NCI-H2227 (cell line): Measurements from ENCODE around the gene MCM5.
"Not testable (repeated sequence)": the region's sequence is repeated elsewhere in the genome, so short reads cannot be mapped to it uniquely, and the experiment has no call there.

Experiments used
- DNase-seq: peaks from one replicate; lab custom pipeline; 2025; ENCODE audit not compliant: unreplicated experiment; lab: John Stamatoyannopoulos, UW

MCM5 gene

DNA sequence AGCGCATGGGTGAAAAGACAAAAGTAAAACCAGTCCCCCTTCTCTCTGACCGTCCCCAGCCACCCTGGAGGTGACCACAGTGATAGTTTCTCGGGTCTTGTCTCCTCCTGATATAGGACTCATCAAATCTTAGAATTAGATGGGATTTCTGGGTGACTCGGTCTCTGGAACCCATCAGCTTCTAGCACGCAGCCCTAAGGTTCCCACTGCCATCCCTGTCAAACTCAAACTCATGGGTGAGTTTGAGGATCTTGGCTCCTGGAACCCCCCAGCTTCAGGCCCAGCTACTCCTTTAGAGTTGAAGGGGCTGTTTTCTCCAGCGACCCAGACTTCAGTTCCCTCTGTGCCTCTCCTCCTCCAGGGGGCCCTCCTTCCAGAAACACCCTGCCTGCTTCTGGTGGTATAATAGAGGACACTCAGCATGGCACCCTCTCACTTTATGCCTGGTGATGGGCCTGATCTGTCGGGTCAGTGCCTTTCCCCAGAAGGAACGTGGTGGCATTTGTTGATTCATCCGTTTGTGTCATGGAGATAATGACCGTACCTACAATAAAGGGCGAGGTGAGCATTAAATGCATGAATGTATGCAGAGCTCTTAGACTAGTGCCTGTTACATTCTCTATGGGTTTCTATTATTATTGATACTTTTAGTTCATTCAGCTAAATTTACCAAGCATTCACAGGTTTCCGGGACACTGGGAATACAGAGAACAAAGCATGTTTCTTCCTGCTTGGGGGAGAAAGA, 31.7 kb downstream of the MCM5 start:
- DNase-seq = no peak

DNA sequence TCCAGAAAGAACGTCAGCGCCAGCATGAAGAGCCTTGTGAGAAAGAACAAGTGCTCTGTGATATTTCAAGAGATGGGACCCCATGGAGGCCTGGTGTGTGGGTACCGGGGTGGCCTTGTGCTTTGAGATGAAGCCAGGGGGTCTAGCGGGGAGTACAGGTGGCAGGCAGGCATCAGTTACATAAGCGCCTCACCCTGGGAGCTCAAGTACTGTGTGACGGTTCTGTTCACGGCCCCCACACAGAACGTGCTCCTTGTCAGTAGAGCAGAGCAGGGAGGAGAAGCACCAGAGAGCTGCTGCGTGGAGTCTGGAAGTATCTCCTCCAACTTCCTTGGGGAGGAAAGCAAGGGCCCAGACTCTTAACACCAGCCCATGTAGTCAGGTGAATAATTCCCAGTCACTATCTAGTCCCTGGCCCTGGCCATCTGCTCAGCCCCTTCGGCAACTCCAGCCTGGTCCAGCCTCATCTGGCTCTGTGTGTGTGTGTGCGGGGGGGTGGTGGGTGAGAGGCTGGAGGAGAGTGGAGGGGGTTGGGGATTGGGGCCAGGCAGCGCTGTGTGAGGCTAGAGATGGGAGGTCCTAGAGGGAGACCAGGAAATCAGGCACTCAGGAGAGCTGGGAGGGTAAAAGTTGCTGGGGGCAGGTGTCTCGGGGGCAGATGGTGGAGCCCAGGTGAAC, 32.4 kb downstream of the MCM5 start:
- DNase-seq = no peak

DNA sequence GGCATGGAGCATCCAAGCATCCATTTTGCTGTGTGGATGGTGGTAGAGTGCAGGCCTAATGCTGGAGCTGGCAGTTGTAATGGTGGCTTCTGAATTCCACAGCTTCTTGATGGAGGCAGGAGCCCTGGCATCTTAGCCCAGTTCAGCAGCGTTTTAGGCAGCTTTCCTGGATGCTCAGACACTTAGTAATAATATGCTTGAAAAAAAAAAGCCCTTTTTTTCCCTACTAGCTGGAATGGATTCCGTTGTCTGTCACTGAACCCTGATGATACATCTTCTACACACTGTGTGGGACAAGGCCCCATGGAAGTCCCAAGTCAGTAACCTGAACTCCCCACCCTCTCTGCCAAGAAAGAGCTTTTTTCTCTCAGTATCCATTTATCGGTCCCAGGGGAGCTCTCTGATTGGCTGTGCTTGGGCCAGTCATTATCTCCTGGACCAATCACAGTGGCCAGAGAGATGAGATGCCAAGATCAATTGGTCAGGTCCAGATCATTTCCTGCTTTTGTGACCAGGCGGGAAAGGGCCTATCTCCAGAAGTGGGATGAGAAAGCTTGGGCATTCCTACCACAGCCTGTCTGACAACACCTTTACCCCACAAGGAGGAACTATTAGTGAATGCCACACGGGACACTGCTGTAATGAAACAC, 34.2 kb downstream of the MCM5 start:
- DNase-seq = no peak

DNA sequence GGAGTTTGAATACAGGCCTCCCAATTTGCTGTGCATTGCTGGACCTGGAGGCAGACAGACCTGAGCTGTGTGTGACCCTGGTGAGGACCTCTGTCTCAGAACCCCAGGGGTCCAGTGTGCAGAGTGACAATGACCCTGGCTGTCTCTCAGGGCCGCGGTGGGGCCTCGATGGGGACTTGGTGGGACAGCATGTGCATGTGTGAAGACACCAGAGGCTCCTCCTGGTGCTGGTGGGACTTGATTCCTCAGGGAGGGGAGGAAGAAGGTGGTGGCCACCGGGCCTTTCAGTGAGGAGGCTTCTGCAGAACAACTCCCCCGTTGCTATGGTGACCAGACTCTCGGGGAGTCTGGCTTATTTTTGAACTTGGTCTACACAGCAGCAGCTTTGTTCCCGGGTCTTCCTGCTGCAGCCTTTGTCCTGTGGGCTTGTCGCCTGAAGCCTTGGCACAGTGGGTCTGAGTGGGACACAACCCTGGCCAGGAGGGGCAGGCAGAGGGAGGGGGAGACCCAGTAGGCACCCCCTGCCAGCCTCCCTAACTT, 35.3 kb downstream of the MCM5 start:
- DNase-seq = no peak

DNA sequence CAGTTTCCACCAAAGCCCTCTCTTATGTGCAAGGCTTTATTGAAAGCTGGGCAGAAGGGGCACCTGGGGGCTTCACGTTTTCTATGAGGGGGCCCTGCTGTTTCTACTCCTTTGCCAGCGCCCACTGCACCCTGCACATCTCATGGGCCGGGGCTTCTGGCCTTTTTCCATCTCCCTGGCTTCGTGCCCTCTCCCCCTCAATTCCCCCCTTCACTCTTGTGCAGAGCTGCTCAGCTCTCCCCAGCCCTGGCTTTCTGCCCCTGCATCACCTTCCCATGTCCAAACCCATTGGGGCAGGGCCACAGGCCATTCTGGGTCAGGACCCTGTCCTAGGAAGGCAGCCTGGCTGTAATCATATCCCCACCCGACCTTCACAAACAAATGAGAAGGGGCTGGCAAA, 36.5 kb downstream of the MCM5 start:
- DNase-seq = no peak

DNA sequence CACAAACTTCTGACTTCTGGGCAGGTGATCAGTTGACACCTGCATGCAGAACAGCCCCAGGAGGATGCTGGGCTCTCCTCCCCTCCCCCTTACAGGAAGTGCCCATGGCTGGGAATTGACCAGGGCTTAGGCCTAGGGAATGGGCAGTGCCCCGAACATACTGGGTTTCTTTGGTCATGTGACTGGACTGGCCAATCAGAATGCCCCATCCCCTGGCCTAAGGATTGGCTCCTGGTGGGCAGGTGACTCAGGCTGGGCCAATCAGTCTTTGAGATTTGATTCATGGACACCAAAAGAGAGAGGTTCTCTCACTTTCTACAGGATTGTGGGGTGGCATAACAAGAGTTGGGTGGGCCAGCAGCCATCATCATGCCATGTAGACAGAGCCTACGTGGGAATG, 37.1 kb downstream of the MCM5 start:
- DNase-seq = no peak

DNA sequence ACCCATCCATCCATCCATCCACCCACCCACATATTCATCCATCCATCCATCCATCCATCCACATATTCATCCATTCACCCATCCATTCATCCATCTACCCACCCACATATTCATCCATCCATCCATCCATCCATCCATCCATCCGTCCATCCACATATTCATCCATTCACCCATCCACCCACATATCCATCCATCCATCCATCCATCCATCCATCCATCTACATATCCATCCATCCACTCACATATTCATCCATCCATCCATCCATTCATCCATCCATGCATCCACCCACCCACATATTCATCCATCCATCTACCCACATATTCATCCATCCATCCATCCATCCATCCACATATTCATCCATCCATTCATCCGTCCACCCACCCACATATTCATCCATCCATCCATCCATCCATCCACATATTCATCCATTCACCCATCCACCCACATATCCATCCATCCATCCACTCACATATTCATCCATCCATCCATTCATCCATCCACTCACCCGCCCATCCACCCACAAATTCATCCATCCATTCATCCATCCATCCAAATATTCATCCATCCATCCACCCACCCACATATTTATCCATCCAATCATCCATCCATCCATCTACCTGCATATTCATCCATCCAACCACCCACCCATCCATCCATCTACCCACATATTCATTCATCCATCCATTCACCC, 38.9 kb downstream of the MCM5 start:
- not testable (repeated sequence) for DNase-seq

DNA sequence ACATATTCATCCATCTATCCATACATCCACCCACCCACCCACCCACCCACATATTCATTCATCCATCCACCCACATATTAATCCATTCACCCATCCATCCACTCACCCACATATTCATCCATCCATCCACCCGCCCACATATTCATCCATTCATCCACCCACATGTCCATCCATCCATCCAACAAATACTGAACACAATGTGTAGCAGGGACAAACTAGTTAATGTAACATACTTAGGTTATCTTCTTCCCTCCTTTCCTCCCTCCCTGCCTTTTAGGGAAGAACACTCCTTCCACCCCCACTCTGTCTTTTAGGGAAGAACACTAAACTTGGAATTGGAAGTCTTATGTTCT, 39.4 kb downstream of the MCM5 start:
- DNase-seq = no peak

DNA sequence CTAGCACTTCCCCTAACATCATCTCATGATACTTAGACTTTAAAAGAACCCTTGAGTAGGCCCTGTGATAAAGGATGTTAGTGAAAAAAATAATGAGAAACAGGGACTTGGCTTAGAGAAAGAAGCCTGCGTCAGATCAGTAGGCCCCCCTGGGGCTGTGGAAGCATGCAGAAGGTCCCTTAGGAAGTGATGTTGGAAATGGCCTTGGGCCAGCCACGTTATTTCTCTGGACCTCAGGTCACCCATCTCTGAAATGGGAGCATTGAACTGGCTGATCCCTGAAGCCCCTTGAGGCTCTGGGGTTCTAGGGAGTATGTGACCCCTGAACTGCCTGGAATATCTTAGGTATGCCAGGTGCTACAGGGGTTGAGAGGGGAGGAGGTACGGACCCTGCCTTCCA, 40.2 kb downstream of the MCM5 start:
- DNase-seq = no peak

DNA sequence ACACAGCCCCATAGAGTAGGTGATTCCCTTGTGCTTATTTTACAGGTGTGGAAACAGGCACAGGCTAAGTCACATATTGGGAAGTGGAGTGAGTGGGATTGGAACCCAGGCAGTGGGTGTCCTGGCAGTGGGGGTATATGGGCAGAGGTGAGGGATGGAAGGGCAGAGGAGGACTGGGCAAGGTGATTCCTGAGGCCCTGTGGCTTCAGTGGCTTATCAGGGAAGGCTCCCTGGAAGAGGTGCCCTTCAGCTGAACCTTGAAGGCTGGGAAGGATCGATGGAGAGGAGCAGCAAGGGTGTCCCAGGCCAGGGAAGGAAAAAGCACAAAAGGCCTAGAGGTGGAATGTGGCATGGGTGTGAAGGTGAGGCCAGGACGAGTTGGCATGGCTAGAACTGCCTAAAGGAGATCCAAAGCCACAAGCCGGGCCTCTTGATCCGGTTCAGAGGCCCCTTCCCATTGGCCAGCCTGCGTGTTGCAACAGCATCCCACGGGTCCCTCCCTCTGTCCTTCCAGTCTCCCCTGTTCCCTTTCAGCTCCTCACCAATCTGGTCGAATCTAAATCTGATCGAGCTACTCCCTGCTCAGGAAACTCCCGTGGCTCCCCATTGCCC, 41.7 kb downstream of the MCM5 start:
- DNase-seq = no peak

DNA sequence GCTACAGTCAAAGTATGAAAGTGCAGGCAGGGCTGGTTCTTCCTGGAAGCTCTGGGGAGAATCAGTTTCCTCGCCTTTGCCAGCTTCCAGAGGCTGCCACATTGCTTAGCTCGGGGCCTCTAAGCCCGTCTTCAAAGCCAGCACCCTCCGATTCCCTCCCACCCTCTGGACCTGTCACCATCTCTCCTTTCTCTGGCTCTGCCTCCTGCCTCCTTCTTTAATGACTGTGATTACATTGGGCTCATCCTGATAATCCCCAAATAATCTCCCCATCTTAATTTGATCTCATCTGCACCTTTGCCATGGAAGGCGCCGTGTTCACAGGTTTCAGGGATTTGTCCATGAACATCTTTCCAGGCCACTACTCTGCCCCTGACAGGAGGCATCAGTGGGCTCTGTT, 42.5 kb downstream of the MCM5 start:
- DNase-seq = no peak

DNA sequence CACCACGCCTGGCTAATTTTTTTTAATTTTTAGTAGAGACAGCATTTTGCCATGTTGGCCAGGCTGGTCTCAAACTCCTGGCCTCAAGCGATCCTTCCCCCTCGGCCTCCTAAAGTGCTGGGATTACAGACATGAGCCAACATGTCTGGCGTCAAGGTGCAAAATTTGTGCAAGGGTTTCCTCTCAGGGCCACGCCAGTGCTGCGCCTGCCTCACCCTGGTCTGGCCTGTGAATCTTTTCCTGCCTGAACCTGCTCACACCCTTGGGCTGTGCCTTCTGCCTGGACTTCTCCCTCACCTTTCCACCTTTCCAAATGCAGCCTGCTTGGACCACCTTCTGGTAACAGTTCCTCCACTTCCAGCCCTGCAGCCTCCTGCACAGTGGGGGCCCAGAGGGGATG, 43.4 kb downstream of the MCM5 start:
- DNase-seq = no peak

DNA sequence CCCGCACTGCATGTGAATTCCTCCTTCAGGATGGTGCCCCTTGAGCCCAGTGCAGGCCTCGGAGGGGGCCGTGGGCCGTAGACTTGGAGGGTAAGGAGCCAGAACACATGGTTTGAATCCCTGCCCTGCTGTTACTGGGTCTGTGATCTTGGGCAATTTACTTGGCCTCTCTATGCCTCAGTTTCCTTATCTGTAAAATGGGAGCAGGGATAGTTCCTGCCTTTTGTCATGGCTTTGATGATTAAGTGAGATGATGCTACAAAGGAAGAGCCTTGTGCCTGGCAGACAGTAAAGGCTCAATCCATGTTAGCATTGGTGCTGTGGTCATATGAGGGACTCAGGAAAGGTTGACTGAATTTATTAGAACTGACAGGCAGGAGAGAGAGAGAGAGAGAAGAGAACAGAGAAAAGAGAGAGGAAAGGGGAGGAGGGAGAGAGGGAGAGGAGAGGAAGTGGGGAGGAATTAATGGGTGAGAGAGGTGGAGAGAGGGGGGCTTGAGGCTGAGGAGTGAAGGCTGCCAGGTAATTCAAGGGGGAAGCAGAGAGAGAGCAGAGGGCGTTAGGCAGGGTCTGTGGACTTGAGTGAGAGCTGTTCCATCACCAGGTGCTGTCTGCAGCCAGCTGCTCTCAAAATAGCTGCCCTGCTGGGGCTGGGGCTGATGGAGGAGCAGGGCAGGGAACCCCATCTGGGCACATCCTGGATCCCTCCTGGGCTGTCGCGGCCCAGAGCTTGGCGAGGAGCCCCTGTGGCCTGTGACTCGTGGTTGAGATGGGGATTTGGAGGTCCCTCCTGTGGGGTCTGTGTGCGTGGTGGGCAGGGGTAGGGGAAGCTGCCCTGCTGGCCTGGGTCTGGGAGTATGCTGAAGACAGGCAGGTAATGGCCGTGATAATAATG, 44.1 kb downstream of the MCM5 start:
- DNase-seq = no peak

DNA sequence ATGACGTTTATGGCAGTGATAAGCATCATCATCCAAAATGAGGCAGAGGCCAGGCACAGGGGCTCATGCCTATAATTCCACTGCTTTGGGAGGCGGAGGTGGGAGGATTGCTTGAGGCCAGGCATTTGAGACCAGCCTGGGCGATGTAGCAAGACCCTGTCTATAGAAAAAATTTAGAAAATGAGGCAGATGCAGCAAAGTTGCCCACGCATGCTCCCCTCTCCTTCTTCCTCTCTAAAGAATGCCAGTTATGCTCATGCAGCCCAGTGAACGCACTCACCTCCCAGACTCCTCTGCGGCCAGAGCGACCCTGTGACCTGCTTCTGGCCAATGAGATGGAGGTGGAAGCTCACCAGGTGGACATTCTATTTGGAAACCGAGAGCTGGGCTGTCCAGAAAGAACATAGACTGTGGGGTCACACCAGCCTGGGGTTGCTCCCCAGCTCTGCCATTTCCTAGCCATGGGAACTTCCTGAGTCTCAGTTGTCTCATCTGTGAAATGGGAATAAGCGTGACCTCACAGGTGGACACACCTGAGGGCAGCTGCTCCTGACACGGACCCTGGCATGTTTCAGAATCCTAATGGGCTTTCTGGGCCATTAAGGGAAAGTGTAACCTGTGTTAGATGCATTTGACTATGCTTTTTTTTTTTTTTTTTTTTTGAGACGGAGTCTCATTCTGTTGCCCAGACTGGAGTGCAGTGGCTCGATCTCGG, 44.9 kb downstream of the MCM5 start:
- DNase-seq = no peak

DNA sequence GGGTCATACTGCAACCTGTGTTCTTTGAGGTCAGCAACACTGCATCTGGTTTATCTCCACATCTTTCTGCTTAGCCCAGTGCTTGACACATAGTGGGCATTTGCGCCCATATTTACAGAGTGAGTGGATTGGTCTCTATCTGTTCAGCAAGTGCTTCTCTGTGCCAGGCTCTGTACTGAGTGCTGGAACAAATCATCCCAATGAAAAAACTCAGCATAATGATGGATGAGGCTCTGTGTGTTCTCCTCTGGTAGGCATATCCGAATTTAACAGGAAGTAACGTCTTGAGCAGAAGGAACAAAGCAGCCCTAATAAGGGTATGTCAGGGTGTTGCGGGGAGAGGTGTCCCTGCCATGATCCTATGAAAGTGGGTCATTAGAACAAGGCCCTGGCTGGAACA, 46.0 kb downstream of the MCM5 start:
- no peak for DNase-seq

DNA sequence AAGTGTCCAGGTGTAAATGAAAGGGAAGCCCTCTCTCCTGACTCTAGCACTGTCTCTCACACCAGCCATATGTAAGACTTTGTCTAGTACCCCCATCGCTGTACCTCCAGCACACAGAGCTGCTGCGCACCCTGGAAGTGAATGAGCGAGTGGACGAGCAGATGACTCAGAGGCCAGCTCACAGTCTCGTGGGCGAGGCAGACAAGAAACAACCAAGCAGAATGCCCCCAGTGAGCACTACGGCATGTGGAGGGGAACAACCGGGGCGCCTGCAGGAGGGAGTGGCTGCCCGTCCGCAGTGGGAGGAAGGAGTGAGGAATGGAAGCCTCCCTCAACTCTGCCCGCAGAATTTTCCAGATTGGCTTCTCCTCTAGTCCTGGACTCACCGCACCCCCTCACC, 46.4 kb downstream of the MCM5 start:
- DNase-seq = no peak

DNA sequence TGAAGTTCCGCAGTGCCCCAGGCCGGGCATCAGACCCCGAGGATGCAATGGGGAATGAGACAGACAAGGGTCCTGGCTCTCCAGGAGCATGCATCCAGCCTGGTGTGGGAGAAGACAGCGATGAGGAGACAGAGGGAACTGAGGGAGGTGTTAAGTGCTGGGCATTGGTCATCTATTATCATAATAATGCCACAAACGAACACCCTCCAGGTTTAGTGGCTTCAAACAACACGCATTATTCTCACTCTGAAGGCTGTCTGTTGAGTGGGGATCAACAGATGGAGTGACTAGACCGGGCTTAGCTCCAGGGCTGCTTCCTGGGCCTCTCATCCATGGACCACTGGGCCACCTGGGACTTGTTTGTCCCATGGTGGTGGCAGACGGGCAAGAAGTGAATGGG, 48.6 kb downstream of the MCM5 start:
- no peak for DNase-seq

DNA sequence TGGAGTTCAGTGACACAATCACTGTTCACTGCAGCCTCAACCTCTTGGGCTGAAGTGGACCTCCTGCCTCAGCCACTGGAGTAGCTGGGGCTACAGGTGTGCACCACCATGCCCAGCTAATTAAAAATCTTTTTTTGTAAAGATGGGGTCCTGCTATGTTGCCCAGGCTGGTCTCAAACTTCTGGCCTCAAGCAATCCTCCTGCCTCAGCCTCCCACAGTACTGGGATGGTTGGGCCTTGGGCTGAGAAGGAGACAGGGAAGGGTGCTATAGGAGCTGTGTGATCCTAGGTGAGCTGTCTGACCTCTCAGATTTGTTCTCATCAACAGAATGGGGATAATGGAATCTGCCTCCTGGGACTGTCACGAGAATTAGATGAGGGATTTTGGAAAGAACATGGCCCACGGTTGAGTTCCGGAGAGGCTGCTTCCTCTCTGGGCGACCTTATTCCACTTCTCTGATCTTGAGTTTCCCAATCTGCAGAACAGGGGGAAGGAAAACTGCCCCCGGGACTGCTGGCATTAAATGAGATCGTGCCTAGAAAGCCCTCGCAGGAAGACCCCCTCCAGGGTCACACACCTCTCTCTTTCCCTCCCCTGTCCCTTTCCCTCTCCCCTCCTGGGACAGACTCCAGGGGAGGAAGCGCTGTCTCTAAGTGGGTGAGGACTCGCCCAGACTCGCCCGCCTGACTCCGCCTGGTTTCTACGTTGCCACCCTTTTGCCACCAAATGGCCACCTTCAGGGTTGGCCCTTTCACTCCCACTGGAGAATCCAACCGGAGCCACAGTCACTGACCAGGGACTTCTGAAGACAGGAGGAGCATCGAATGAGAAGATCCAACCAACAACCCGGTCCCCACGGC, 50.1 kb downstream of the MCM5 start:
- no peak for DNase-seq
